Activated CD8-positive, alpha-beta memory T cell treated with anti-CD3 and anti-CD28 coated beads for 24 hours (primary cell): Measurements from ENCODE around the gene SLC2A13.
A peak's percentile ranks its signal among the peaks of the same experiment; 100 is the strongest.

ENCODE experiments used
- DNase-seq: peaks from one replicate; pipeline ENCODE4 v3.0.0-alpha.2; 2020

Gene SLC2A13

GRCh38 chr12:39990122-39991101, 115.5 kb downstream of the SLC2A13 start:
- DNase-seq, result peak; percentile 77

- no peak for DNase-seq
Measured at GRCh38 chr12:39989501-39989900, 116.4 kb downstream of the SLC2A13 start.

- DNase-seq, result no peak
Measured at GRCh38 chr12:39988574-39988973, 117.3 kb downstream of the SLC2A13 start.

- DNase-seq, result no peak
Measured at GRCh38 chr12:39986674-39987073, 119.2 kb downstream of the SLC2A13 start.

GRCh38 chr12:39984670-39985069, 121.2 kb downstream of the SLC2A13 start:
- DNase-seq, result no peak

GRCh38 chr12:39975374-39975918, 130.4 kb downstream of the SLC2A13 start:
- no peak for DNase-seq

GRCh38 chr12:39972119-39972518, 133.8 kb downstream of the SLC2A13 start:
- DNase-seq, result no peak

- no peak for DNase-seq
Measured at GRCh38 chr12:39971348-39971747, 134.5 kb downstream of the SLC2A13 start.

GRCh38 chr12:39966721-39967120, 139.2 kb downstream of the SLC2A13 start:
- DNase-seq, result no peak

GRCh38 chr12:39966256-39966655, 139.6 kb downstream of the SLC2A13 start:
- no peak for DNase-seq

GRCh38 chr12:39959467-39959866, 146.4 kb downstream of the SLC2A13 start:
- no peak for DNase-seq

GRCh38 chr12:39959031-39959430, 146.8 kb downstream of the SLC2A13 start:
- DNase-seq, result no peak

- DNase-seq, result no peak
Measured at GRCh38 chr12:39958377-39958776, 147.5 kb downstream of the SLC2A13 start.

GRCh38 chr12:39956725-39957124, 149.2 kb downstream of the SLC2A13 start:
- no peak for DNase-seq

- DNase-seq, result no peak
Measured at GRCh38 chr12:39946361-39947280, 159.3 kb downstream of the SLC2A13 start.

- no peak for DNase-seq
Measured at GRCh38 chr12:39937119-39937518, 168.8 kb downstream of the SLC2A13 start.

- DNase-seq, result no peak
Measured at GRCh38 chr12:39935839-39936238, 170.0 kb downstream of the SLC2A13 start.

GRCh38 chr12:39935275-39935674, 170.6 kb downstream of the SLC2A13 start:
- DNase-seq, result no peak

- DNase-seq, result no peak
Measured at GRCh38 chr12:39931857-39932256, 174.0 kb downstream of the SLC2A13 start.

- DNase-seq, result no peak
Measured at GRCh38 chr12:39931231-39931630, 174.7 kb downstream of the SLC2A13 start.

- no peak for DNase-seq
Measured at GRCh38 chr12:39930101-39930500, 175.8 kb downstream of the SLC2A13 start.

- no peak for DNase-seq
Measured at GRCh38 chr12:39928181-39928899, 177.5 kb downstream of the SLC2A13 start.

- no peak for DNase-seq
Measured at GRCh38 chr12:39923364-39923763, 182.5 kb downstream of the SLC2A13 start.
